GM04503 (cell line): ENCODE data around the gene BEGAIN.

Experiments
- DNase-seq: peaks from one replicate; pipeline ENCODE4 v3.0.0-alpha.2; 2012; ENCODE audit warnings: low read depth

The BEGAIN gene

GRCh38 chr14:100549834-100550625 is 37.2 kb downstream of the BEGAIN start:
- no peak for DNase-seq

- DNase-seq = no peak
Observed at GRCh38 chr14:100548939-100549338, 38.3 kb downstream of the BEGAIN start.

GRCh38 chr14:100548295-100548655 is 38.9 kb downstream of the BEGAIN start:
- DNase-seq = no peak

- DNase-seq = peak; percentile 47
Observed at GRCh38 chr14:100547633-100548294, 39.5 kb downstream of the BEGAIN start.

- no peak for DNase-seq
Observed at GRCh38 chr14:100546051-100546443, 41.2 kb downstream of the BEGAIN start.

- DNase-seq = no peak
Observed at GRCh38 chr14:100545359-100545758, 41.9 kb downstream of the BEGAIN start.

- DNase-seq = no peak
Observed at GRCh38 chr14:100544506-100545141, 42.6 kb downstream of the BEGAIN start.

- no peak for DNase-seq
Observed at GRCh38 chr14:100543471-100544455, 43.5 kb downstream of the BEGAIN start.

GRCh38 chr14:100542619-100543205 is 44.5 kb downstream of the BEGAIN start:
- no peak for DNase-seq

GRCh38 chr14:100541621-100542560 is 45.3 kb downstream of the BEGAIN start:
- DNase-seq = no peak

- no peak for DNase-seq
Observed at GRCh38 chr14:100540926-100541620, 46.1 kb downstream of the BEGAIN start.

GRCh38 chr14:100540141-100540925 is 46.9 kb downstream of the BEGAIN start:
- DNase-seq = no peak

- no peak for DNase-seq
Observed at GRCh38 chr14:100539766-100540140, 47.5 kb downstream of the BEGAIN start.

- no peak for DNase-seq
Observed at GRCh38 chr14:100539003-100539660, 48.1 kb downstream of the BEGAIN start.

GRCh38 chr14:100538351-100539002 is 48.7 kb downstream of the BEGAIN start:
- no peak for DNase-seq

- DNase-seq = no peak
Observed at GRCh38 chr14:100537446-100538350, 49.5 kb downstream of the BEGAIN start.
